ENCODE data around the gene NAB1. TPM values are rescaled to one million over a fixed set of nuclear protein-coding genes. Genes with fewer than 3 reads are reported as not detected.

Gene NAB1
- total and polyA plus RNA-seq, 7 donors = 2.6 to 16.9 (median 7.2) TPM

- no peak overlapping the region for H3K4me3 ChIP-seq
- TF ChIP-seq CTCF (IDR thresholded peaks at IDR 0.05) = no peak
- H3K4me1 ChIP-seq = peaks cover 34% of the 10 kb centered on the region
- WGBS, 3 donors = 52 to 70% (median 61%) methylated on average over 1 of the region's 1 CpG
- H3K36me3 ChIP-seq (ENCODE audit: insufficient read depth in 1 of 2, low read depth in 1 of 2) = no peaks in the 10 kb centered on the region
- ATAC-seq = no peak
- no peak for DNase-seq
- intact Hi-C loops (cut with DNase I) = loop anchor here (5.0 kb wide), 2 partner anchors 121 to 801 kb away; partner anchors contain the start of gene NEMP2 (in 1 of the 2)
- no peak overlapping the region for H3K27ac ChIP-seq
- no peaks in the 10 kb centered on the region for H3K27me3 ChIP-seq (ENCODE audit: insufficient read depth in 3 of 3, low read length in 2 of 3)
- H3K9me3 ChIP-seq = no peaks in the 10 kb centered on the region
These were observed 4.3 kb downstream of the NAB1 start for GRCh38 chr2:190653231-190653630.

GRCh38 chr2:190653931-190654330 lies 5.0 kb downstream of the NAB1 start:
- H3K27ac ChIP-seq = no peak overlapping the region

GRCh38 chr2:190655113-190655512 lies 6.2 kb downstream of the NAB1 start:
- Histone ChIP-seq H3K4me3 (no peak overlapping the region), H3K36me3 (ENCODE audit: insufficient read depth in 1 of 2, low read depth in 1 of 2) (no peaks in the 10 kb centered on the region), H3K4me1 (peaks cover 34% of the 10 kb centered on the region), H3K9me3 (no peaks in the 10 kb centered on the region), H3K27me3 (ENCODE audit: insufficient read depth in 3 of 3, low read length in 2 of 3) (no peaks in the 10 kb centered on the region), H3K27ac (no peak overlapping the region)
- WGBS, 3 donors = 5 to 20% (median 7%) methylated on average over 1 of the region's 1 CpG
- DNase-seq = no peak
- no peak for ATAC-seq
- no peak for TF ChIP-seq CTCF (IDR thresholded peaks at IDR 0.05)
- intact Hi-C loops (cut with DNase I) = no loop called here

More at GRCh38 chr2:190653931-190654330, 5.0 kb downstream of the NAB1 start:
- no peaks in the 10 kb centered on the region for H3K9me3 ChIP-seq
- TF ChIP-seq CTCF (IDR thresholded peaks at IDR 0.05) = no peak
- intact Hi-C loops (cut with DNase I) = loop anchor here (5.0 kb wide), 2 partner anchors 122 to 802 kb away; partner anchors contain the start of gene NEMP2 (in 1 of the 2)
- no peak overlapping the region for H3K4me3 ChIP-seq
- H3K27me3 ChIP-seq (ENCODE audit: insufficient read depth in 3 of 3, low read length in 2 of 3) = no peaks in the 10 kb centered on the region
- DNase-seq = no peak
- no peak for ATAC-seq
- H3K4me1 ChIP-seq = peaks cover 34% of the 10 kb centered on the region
- H3K36me3 ChIP-seq (ENCODE audit: insufficient read depth in 1 of 2, low read depth in 1 of 2) = no peaks in the 10 kb centered on the region

GRCh38 chr2:190655570-190655969 lies 6.7 kb downstream of the NAB1 start:
- intact Hi-C loops (cut with DNase I) = no loop called here
- DNase-seq = no peak

More at GRCh38 chr2:190655570-190655969, 6.7 kb downstream of the NAB1 start:
- no peaks in the 10 kb centered on the region for H3K36me3 ChIP-seq (ENCODE audit: insufficient read depth in 1 of 2, low read depth in 1 of 2)
- no peak for TF ChIP-seq CTCF (IDR thresholded peaks at IDR 0.05)
- peak overlapping the region; percentile 33 for H3K27ac ChIP-seq
- H3K4me1 ChIP-seq = peaks cover 34% of the 10 kb centered on the region
- WGBS, 3 donors = 40 to 47% (median 41%) methylated on average over 3 of the region's 3 CpGs
- H3K27me3 ChIP-seq (ENCODE audit: insufficient read depth in 3 of 3, low read length in 2 of 3) = no peaks in the 10 kb centered on the region
- no peak overlapping the region for H3K4me3 ChIP-seq
- ATAC-seq = no peak
- no peaks in the 10 kb centered on the region for H3K9me3 ChIP-seq
